Gastrocnemius medialis (tissue), 4 donors: Measurements from ENCODE around the gene MAFB. TPM values are rescaled to one million over a fixed set of nuclear protein-coding genes. Genes with fewer than 3 reads are reported as not detected.

Experiments used
- ATAC-seq, 2 donors: fragments of 150-250 bp; one replicate each; pipeline ENCODE4 v1.9.1; 2016
- DNase-seq, 2 donors: peaks; one replicate each; pipeline ENCODE4 v3.0.0-alpha.2; 2019
- H3K27ac ChIP-seq, 4 donors: fragments of 200-600 bp; sonication (generic); 1 replicate in 1 of 4; 2 replicates in 3 of 4; pipeline ENCODE4 v1.5.1; 2016 to 2018; ENCODE audit warnings: mild to moderate bottlenecking in 2 of 4, moderate library complexity in 1 of 4
- H3K27me3 ChIP-seq, 3 donors: fragments of 200-600 bp; sonication (generic) in 2 of 3; 1 replicate in 1 of 3; 2 replicates in 2 of 3; pipeline versions ENCODE4 v1.5.1 to v1.6.0; 2016 to 2019; ENCODE audit warnings: mild to moderate bottlenecking in 1 of 3, moderate library complexity in 1 of 3
- H3K36me3 ChIP-seq, 2 donors: fragments of 200-600 bp; sonication (generic) in 1 of 2; one replicate each; pipeline ENCODE4 v1.5.1; 2017 to 2018
- H3K4me1 ChIP-seq, 2 donors: fragments of 200-600 bp; sonication (generic) in 1 of 2; one replicate each; pipeline ENCODE4 v1.5.1; 2016 to 2017; ENCODE audit warnings: mild to moderate bottlenecking in 2 of 2
- H3K4me3 ChIP-seq, 4 donors: fragments of 200-600 bp; sonication (generic) in 3 of 4; 1 replicate in 1 of 4; 2 replicates in 3 of 4; pipeline ENCODE4 v1.5.1; 2016 to 2019; ENCODE audit warnings: mild to moderate bottlenecking in 2 of 4
- H3K9me3 ChIP-seq, 3 donors: fragments of 200-600 bp; sonication (generic) in 2 of 3; 1 replicate in 1 of 3; 2 replicates in 2 of 3; pipeline ENCODE4 v1.5.1; 2016 to 2019
- CTCF ChIP-seq, 5 experiments: fragments of 450-650 bp in 3 of 5; fragments of 200-600 bp in 2 of 5; sonication (generic) in 2 of 5; IDR thresholded peaks in 4 of 5; conservative IDR thresholded peaks in 1 of 5; 1 replicate in 4 of 5; 2 replicates in 1 of 5; pipeline ENCODE4 v1.5.1; 2016 to 2019; ENCODE audit warnings: antibody characterized with exemption in 5 of 5, mild to moderate bottlenecking in 3 of 5, moderate library complexity in 3 of 5
- POLR2A ChIP-seq, 2 donors: fragments of 450-650 bp; IDR thresholded peaks; one replicate each; pipeline ENCODE4 v1.6.1; 2017; ENCODE audit warnings: antibody characterized with exemption in 2 of 2, mild to moderate bottlenecking in 2 of 2, moderate library complexity in 2 of 2
- in situ Hi-C, 4 donors: fragments of 200-750 bp; cut with MboI; loops; one replicate each; pipeline versions ENCODE4 v1.15.0 to v1.8.0; 2017; ENCODE audit warnings: low sequenced_read_pairs in 4 of 4
- intact Hi-C: fragments of 100-400 bp; cut with DNase I; formaldehyde crosslinking; loops from one replicate; pipeline ENCODE4 v1.15.1; 2023; ENCODE audit warnings: low total_unique reads
- total RNA-seq, 4 donors: library from RNA; depleted of rRNA; stranded (reverse); fragments of >200 nt; gene quantifications; one replicate each; pipeline versions ENCODE4 v1.1.0 to v1.2.3, GENCODE V29; 2016

MAFB gene
- total RNA-seq, 4 donors from 2014 or later: 15.4 to 24.9 (median 18.6) TPM

GRCh38 chr20:40689943-40690835 is 1.2 kb upstream of the MAFB start:
- ATAC-seq (peak; percentile 62 to 64), DNase-seq (peak; percentile 83 to 86)
- Histone ChIP-seq H3K4me3 (peak overlapping the region; percentile 62 to 74 (median 70)), H3K4me1 (peaks cover 18 to 20% of the 10 kb centered on the region in 2 donors), H3K36me3 (no peaks in the 10 kb centered on the region), H3K27ac (peak overlapping the region; percentile 91 to 99 (median 96)), H3K27me3 (peaks cover 12 to 25% (median 24%) of the 10 kb centered on the region in 3 donors), H3K9me3 (no peaks in the 10 kb centered on the region)
- in situ Hi-C loops: loop anchor here (10.0 to 25.0 kb wide), 7 partner anchors 403 to 805 kb away; no protein-coding TSS in a partner anchor
- intact Hi-C loops: loop anchor here (1.0 to 5.0 kb wide), 5 partner anchors 238 to 803 kb away; no protein-coding TSS in a partner anchor
- TF ChIP-seq POLR2A (IDR thresholded peaks at IDR 0.05): no peak
- TF ChIP-seq CTCF (IDR thresholded peaks at IDR 0.05 in 4 of 5, conservative IDR thresholded peaks at IDR 0.05 in 1 of 5): peak; percentile 89 to 98 (median 95)

DNA sequence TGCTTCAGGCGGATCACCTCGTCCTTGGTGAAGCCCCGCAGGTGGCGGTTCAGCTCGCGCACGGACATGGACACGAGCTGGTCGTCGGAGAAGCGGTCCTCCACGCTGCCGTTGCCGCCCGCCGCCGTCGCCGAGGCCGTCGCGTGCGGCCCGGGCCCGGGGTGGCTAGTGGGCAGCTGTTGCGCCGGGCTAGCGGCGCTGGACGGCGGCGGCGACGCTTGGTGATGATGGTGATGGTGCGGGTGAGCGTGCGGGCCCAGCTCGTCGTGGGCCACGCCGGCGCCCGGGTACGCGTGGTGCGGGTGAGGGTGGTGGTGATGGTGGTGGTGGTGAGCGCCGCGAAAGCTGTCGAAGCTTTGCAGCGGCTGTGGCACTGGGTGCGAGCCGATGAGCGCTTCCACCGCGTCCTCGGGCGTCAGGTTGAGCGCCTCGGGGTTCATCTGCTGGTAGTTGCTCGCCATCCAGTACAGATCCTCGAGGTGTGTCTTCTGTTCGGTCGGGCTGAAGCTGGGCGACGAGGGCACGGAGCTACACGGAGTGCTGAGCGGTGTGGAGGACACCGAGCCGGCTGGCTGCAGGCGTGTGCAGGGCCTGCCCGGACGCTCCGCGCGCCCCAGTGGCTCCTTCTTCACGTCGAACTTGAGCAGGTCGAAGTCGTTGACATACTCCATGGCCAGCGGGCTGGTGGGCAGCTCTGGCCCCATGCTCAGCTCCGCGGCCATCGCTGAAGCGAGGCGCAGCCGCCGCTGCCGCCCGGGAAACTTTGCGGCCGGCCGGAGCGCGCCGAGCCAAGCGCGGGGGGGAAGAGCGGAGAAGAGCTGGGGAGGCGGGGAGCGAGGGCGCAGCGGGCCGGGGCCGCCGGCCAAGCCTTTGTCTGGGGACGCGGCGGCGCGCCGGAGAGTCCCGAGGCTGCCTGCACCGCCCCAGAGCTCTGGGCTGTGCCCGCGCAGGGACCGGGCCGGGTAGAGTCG is 622 bp downstream of the MAFB start:
- ATAC-seq (peak; percentile 20 to 25), DNase-seq (no peak)
- TF ChIP-seq POLR2A (IDR thresholded peaks at IDR 0.05) (no peak), CTCF (IDR thresholded peaks at IDR 0.05 in 4 of 5, conservative IDR thresholded peaks at IDR 0.05 in 1 of 5) (no peak)
- H3K4me1 ChIP-seq: peaks cover 22 to 27% of the 10 kb centered on the region in 2 donors
- H3K27ac ChIP-seq: peak overlapping the region; percentile 91 to 99 (median 95)
- H3K9me3 ChIP-seq: no peaks in the 10 kb centered on the region
- in situ Hi-C loops (loop anchor here (25.0 kb wide), 4 partner anchors 401 to 801 kb away; no protein-coding TSS in a partner anchor), intact Hi-C loops (loop anchor here (1.0 to 5.0 kb wide), 3 partner anchors 236 to 702 kb away; no protein-coding TSS in a partner anchor)
- peaks cover 12 to 25% (median 24%) of the 10 kb centered on the region in 3 donors for H3K27me3 ChIP-seq
- no peaks in the 10 kb centered on the region for H3K36me3 ChIP-seq
- H3K4me3 ChIP-seq: peak overlapping the region; percentile 69 to 98 (median 80)

- in situ Hi-C loops (loop anchor here (25.0 kb wide), 4 partner anchors 400 to 800 kb away; no protein-coding TSS in a partner anchor), intact Hi-C loops (loop anchor here (2.0 to 5.0 kb wide), 3 partner anchors 33 to 525 kb away; no protein-coding TSS in a partner anchor)
- Histone ChIP-seq H3K9me3 (no peaks in the 10 kb centered on the region), H3K36me3 (no peaks in the 10 kb centered on the region), H3K27me3 (peaks cover 12 to 21% (median 21%) of the 10 kb centered on the region in 3 donors), H3K4me1 (peaks cover 22 to 27% of the 10 kb centered on the region in 2 donors), H3K27ac (peak overlapping the region; percentile 91 to 99 (median 95)), H3K4me3 (peak overlapping the region; percentile 69 to 98 (median 80))
- ATAC-seq: peak; percentile 13 to 16
- DNase-seq: peak; percentile 70 to 75
- peak; percentile 38 to 51 for TF ChIP-seq POLR2A (IDR thresholded peaks at IDR 0.05)
- no peak for TF ChIP-seq CTCF (IDR thresholded peaks at IDR 0.05 in 4 of 5, conservative IDR thresholded peaks at IDR 0.05 in 1 of 5)
These were observed 1.5 kb downstream of the MAFB start for GRCh38 chr20:40687384-40688128.
